HEK293 (cell line): ENCODE results near the gene GPR83.

Source experiments
- CTCF ChIA-PET: fragments of 350-600 bp; formaldehyde crosslinking; extraction: SDS; loops from one replicate; lab custom pipeline; 2021; ENCODE audit warnings: antibody characterized with exemption; lab: Yijun Ruan, JAX
- POLR2A ChIA-PET: fragments of 300-600 bp; formaldehyde crosslinking; extraction: SDS; loops from one replicate; lab custom pipeline; 2020; ENCODE audit warnings: antibody characterized with exemption, inconsistent platforms; lab: Yijun Ruan, JAX
- H3K27ac ChIP-seq: fragments of 200-500 bp; sonication (Bioruptor generic); 2 replicates; pipeline ENCODE4 v1.5.1; 2014; ENCODE audit warnings: low read depth, low read length, control low read depth, inconsistent platforms; ENCODE audit errors: extremely low read depth
- H3K36me3 ChIP-seq, 2 experiments: fragments of 200-500 bp in 1 of 2; sonication (Bioruptor generic) in 1 of 2; 1 replicate in 1 of 2; 2 replicates in 1 of 2; pipeline ENCODE4 v1.5.1; 2014 to 2017; ENCODE audit warnings: inconsistent platforms in 2 of 2, low read length in 2 of 2; ENCODE audit not compliant: control insufficient read depth in 2 of 2, insufficient read depth in 1 of 2
- H3K4me1 ChIP-seq: fragments of 200-500 bp; sonication (Bioruptor generic); 2 replicates; pipeline ENCODE4 v1.5.1; 2014; ENCODE audit warnings: mild to moderate bottlenecking, low read length, inconsistent platforms; ENCODE audit not compliant: control insufficient read depth, insufficient read depth
- H3K4me3 ChIP-seq: 2 replicates; pipeline ENCODE4 v1.5.1; 2011; ENCODE audit warnings: low read depth, mild to moderate bottlenecking, control low read depth, low read length, moderate library complexity
- H3K9me3 ChIP-seq: fragments of 200-500 bp; sonication (Bioruptor generic); 2 replicates; pipeline ENCODE4 v1.5.1; 2014; ENCODE audit warnings: low read depth, low read length, inconsistent platforms; ENCODE audit not compliant: control insufficient read depth, insufficient read depth
- HOXC10 ChIP-seq: sonication (generic); formaldehyde crosslinking; IDR thresholded peaks from 2 replicates; pipeline ENCODE4 v1.8.1; 2023; ENCODE audit warnings: mild to moderate bottlenecking, missing genetic modification reagents
- IKZF3 ChIP-seq: fragments of 450-650 bp; IDR thresholded peaks from 2 replicates; pipeline ENCODE4 v1.5.0; 2018; ENCODE audit warnings: missing biosample characterization, mild to moderate bottlenecking, missing genetic modification characterization, moderate library complexity
- KLF10 ChIP-seq: fragments of 450-650 bp; IDR thresholded peaks from 2 replicates; pipeline ENCODE4 v1.5.1; 2018; ENCODE audit warnings: missing biosample characterization, mild to moderate bottlenecking, missing genetic modification characterization
- SCRT2 ChIP-seq: fragments of 450-650 bp; formaldehyde crosslinking; IDR thresholded peaks from 2 replicates; pipeline ENCODE4 v1.5.1; 2016; ENCODE audit warnings: missing biosample characterization, missing genetic modification characterization
- TRIM28 ChIP-seq: IDR thresholded peaks from 2 replicates; pipeline ENCODE4 v1.6.1; 2011; ENCODE audit warnings: low read length, control low read depth, borderline replicate concordance
- ZBTB48 ChIP-seq: fragments of 450-650 bp; formaldehyde crosslinking; IDR thresholded peaks from 2 replicates; pipeline ENCODE4 v1.5.1; 2016; ENCODE audit warnings: missing biosample characterization, missing genetic modification characterization
- ZNF155 ChIP-seq: fragments of 450-650 bp; formaldehyde crosslinking; IDR thresholded peaks from 2 replicates; pipeline ENCODE4 v1.5.1; 2016; ENCODE audit warnings: missing biosample characterization, missing genetic modification characterization
- ZNF423 ChIP-seq: fragments of 450-650 bp; formaldehyde crosslinking; IDR thresholded peaks from 2 replicates; pipeline ENCODE4 v1.5.1; 2016; ENCODE audit warnings: missing biosample characterization, missing genetic modification characterization
- ZNF510 ChIP-seq: fragments of 450-650 bp; formaldehyde crosslinking; IDR thresholded peaks from 2 replicates; pipeline ENCODE4 v1.5.1; 2018; ENCODE audit warnings: mild to moderate bottlenecking, missing genetic modification characterization, missing biosample characterization; ENCODE audit not compliant: insufficient replicate concordance
- ZNF544 ChIP-seq: fragments of 450-650 bp; formaldehyde crosslinking; IDR thresholded peaks from 2 replicates; pipeline ENCODE4 v1.5.0; 2017; ENCODE audit warnings: missing biosample characterization, missing genetic modification characterization
- ZNF571 ChIP-seq: fragments of 450-650 bp; formaldehyde crosslinking; IDR thresholded peaks from 2 replicates; pipeline ENCODE4 v1.5.0; 2017; ENCODE audit warnings: missing biosample characterization, missing genetic modification characterization
- ZNF621 ChIP-seq: fragments of 450-650 bp; formaldehyde crosslinking; IDR thresholded peaks from 2 replicates; pipeline ENCODE4 v1.5.1; 2017; ENCODE audit warnings: missing biosample characterization, missing genetic modification characterization
- ZNF624 ChIP-seq: fragments of 450-650 bp; formaldehyde crosslinking; IDR thresholded peaks from 2 replicates; pipeline ENCODE4 v1.5.1; 2017; ENCODE audit warnings: missing biosample characterization, missing genetic modification characterization
- TF ChIP-seq, protein P1 (sequence below): fragments of 450-650 bp; formaldehyde crosslinking; IDR thresholded peaks from 2 replicates; pipeline ENCODE4 v1.5.1; 2017; ENCODE audit warnings: missing biosample characterization, missing genetic modification characterization
- TF ChIP-seq, protein P2 (sequence below): fragments of 450-650 bp; formaldehyde crosslinking; IDR thresholded peaks from 2 replicates; pipeline ENCODE4 v1.5.1; 2016; ENCODE audit warnings: missing biosample characterization, missing genetic modification characterization
- TF ChIP-seq, protein P3 (sequence below): fragments of 450-650 bp; formaldehyde crosslinking; IDR thresholded peaks from 2 replicates; pipeline ENCODE4 v1.5.1; 2017; ENCODE audit warnings: missing biosample characterization, missing genetic modification characterization
- TF ChIP-seq, protein P4 (sequence below): fragments of 450-650 bp; formaldehyde crosslinking; IDR thresholded peaks from 2 replicates; pipeline ENCODE4 v1.5.1; 2016; ENCODE audit warnings: missing biosample characterization, missing genetic modification characterization
- TF ChIP-seq, protein P5 (sequence below): fragments of 450-650 bp; formaldehyde crosslinking; IDR thresholded peaks from 2 replicates; pipeline ENCODE4 v1.5.1; 2016; ENCODE audit warnings: missing biosample characterization, missing genetic modification characterization

GPR83 gene

DNA sequence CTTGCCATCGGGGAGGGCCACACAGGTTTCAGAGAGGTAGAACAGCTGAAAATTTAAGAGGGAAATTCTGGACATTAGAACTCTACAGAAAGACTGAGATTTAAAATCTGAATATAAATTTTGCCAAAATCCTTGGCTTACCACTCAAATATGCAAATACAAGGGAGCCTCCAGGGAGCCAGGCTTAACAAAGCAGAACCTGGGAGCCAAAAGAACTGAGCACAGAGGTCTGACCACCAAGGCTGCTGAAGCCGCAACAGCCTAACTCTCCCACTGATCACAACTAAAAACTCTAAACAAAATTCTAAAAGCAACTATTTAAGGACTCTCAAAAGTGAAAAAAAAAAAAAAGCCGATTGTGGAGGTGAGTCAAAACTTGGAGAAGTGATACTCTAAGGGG is 62.6 kb downstream of the GPR83 start:
- CTCF ChIA-PET = interaction anchor here (0.7 kb wide), 1 partner anchor 48 kb away, joined by 3 read pairs; no protein-coding TSS in a partner anchor
- H3K4me1 ChIP-seq = no peaks in the 10 kb centered on the region
- no peak for TF ChIP-seq IKZF3 (tag by site-specific recombination)
- no peak for TF ChIP-seq ZNF621
- no peak for TF ChIP-seq ZBTB48
- no peak for TF ChIP-seq SCRT2
- TF ChIP-seq HOXC10 = no peak
- TF ChIP-seq, all 188 proteins: peak for 0
- no peak overlapping the region for H3K4me3 ChIP-seq
- no peaks in the 10 kb centered on the region for H3K9me3 ChIP-seq
- H3K27ac ChIP-seq = no peak overlapping the region
- POLR2A ChIA-PET = no interaction called here
- H3K36me3 ChIP-seq = no peaks in the 10 kb centered on the region

DNA sequence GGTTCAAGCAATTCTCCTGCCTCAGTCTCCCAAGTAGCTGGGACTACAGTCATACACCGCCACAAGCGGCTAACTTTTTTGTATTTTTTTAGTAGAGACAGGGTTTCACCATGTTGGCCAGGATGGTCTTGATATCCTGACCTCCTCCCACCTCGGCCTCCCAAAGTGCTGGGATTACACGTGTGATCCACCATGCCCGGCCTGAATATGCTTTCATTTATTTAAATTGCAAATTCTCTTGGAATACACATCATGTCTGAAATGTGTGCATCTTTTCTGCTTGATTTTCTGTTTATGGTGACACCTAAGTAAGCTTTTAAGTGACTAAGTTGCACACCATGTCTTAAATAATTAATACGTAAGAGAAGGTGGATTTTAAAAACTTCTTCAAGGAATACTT is 65.2 kb downstream of the GPR83 start:
- no peak for TF ChIP-seq TRIM28
- no peak for TF ChIP-seq IKZF3 (tag by site-specific recombination)
- TF ChIP-seq, protein P1, sequence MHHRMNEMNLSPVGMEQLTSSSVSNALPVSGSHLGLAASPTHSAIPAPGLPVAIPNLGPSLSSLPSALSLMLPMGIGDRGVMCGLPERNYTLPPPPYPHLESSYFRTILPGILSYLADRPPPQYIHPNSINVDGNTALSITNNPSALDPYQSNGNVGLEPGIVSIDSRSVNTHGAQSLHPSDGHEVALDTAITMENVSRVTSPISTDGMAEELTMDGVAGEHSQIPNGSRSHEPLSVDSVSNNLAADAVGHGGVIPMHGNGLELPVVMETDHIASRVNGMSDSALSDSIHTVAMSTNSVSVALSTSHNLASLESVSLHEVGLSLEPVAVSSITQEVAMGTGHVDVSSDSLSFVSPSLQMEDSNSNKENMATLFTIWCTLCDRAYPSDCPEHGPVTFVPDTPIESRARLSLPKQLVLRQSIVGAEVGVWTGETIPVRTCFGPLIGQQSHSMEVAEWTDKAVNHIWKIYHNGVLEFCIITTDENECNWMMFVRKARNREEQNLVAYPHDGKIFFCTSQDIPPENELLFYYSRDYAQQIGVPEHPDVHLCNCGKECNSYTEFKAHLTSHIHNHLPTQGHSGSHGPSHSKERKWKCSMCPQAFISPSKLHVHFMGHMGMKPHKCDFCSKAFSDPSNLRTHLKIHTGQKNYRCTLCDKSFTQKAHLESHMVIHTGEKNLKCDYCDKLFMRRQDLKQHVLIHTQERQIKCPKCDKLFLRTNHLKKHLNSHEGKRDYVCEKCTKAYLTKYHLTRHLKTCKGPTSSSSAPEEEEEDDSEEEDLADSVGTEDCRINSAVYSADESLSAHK (tag by site-specific recombination) = no peak
- TF ChIP-seq ZNF544 (tag by site-specific recombination) = no peak
- TF ChIP-seq ZNF571 (tag by site-specific recombination) = no peak
- TF ChIP-seq, protein P2, sequence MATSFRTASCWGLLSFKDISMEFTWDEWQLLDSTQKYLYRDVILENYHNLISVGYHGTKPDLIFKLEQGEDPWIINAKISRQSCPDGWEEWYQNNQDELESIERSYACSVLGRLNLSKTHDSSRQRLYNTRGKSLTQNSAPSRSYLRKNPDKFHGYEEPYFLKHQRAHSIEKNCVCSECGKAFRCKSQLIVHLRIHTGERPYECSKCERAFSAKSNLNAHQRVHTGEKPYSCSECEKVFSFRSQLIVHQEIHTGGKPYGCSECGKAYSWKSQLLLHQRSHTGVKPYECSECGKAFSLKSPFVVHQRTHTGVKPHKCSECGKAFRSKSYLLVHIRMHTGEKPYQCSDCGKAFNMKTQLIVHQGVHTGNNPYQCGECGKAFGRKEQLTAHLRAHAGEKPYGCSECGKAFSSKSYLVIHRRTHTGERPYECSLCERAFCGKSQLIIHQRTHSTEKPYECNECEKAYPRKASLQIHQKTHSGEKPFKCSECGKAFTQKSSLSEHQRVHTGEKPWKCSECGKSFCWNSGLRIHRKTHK (tag by site-specific recombination) = no peak
- TF ChIP-seq ZNF624 (tag by site-specific recombination) = no peak
- TF ChIP-seq ZNF155 = no peak
- TF ChIP-seq ZNF510 = no peak
- TF ChIP-seq ZNF423 (tag by site-specific recombination) = no peak
- TF ChIP-seq, protein P3, sequence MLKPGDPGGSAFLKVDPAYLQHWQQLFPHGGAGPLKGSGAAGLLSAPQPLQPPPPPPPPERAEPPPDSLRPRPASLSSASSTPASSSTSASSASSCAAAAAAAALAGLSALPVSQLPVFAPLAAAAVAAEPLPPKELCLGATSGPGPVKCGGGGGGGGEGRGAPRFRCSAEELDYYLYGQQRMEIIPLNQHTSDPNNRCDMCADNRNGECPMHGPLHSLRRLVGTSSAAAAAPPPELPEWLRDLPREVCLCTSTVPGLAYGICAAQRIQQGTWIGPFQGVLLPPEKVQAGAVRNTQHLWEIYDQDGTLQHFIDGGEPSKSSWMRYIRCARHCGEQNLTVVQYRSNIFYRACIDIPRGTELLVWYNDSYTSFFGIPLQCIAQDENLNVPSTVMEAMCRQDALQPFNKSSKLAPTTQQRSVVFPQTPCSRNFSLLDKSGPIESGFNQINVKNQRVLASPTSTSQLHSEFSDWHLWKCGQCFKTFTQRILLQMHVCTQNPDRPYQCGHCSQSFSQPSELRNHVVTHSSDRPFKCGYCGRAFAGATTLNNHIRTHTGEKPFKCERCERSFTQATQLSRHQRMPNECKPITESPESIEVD (tag by site-specific recombination) = no peak
- TF ChIP-seq KLF10 = no peak
- TF ChIP-seq, protein P4, sequence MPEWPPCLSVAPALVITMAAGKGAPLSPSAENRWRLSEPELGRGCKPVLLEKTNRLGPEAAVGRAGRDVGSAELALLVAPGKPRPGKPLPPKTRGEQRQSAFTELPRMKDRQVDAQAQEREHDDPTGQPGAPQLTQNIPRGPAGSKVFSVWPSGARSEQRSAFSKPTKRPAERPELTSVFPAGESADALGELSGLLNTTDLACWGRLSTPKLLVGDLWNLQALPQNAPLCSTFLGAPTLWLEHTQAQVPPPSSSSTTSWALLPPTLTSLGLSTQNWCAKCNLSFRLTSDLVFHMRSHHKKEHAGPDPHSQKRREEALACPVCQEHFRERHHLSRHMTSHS (tag by site-specific recombination) = no peak
- TF ChIP-seq SCRT2 = no peak
- TF ChIP-seq, protein P5, sequence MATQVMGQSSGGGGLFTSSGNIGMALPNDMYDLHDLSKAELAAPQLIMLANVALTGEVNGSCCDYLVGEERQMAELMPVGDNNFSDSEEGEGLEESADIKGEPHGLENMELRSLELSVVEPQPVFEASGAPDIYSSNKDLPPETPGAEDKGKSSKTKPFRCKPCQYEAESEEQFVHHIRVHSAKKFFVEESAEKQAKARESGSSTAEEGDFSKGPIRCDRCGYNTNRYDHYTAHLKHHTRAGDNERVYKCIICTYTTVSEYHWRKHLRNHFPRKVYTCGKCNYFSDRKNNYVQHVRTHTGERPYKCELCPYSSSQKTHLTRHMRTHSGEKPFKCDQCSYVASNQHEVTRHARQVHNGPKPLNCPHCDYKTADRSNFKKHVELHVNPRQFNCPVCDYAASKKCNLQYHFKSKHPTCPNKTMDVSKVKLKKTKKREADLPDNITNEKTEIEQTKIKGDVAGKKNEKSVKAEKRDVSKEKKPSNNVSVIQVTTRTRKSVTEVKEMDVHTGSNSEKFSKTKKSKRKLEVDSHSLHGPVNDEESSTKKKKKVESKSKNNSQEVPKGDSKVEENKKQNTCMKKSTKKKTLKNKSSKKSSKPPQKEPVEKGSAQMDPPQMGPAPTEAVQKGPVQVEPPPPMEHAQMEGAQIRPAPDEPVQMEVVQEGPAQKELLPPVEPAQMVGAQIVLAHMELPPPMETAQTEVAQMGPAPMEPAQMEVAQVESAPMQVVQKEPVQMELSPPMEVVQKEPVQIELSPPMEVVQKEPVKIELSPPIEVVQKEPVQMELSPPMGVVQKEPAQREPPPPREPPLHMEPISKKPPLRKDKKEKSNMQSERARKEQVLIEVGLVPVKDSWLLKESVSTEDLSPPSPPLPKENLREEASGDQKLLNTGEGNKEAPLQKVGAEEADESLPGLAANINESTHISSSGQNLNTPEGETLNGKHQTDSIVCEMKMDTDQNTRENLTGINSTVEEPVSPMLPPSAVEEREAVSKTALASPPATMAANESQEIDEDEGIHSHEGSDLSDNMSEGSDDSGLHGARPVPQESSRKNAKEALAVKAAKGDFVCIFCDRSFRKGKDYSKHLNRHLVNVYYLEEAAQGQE = no peak
- ChIA-PET CTCF (interaction anchor here (1.0 kb wide), 1 partner anchor 81 kb away, joined by 5 read pairs; no protein-coding TSS in a partner anchor), POLR2A (no interaction called here)
- no peak overlapping the region for H3K4me3 ChIP-seq
- no peaks in the 10 kb centered on the region for H3K4me1 ChIP-seq
- no peaks in the 10 kb centered on the region for H3K36me3 ChIP-seq
- H3K27ac ChIP-seq = no peak overlapping the region
- H3K9me3 ChIP-seq = no peaks in the 10 kb centered on the region
